H1 (cell line): ENCODE measurements around the gene TNS3. TPM values are rescaled to one million over a fixed set of nuclear protein-coding genes. Genes with fewer than 3 reads are reported as not detected.

ENCODE experiments used
- CTCF ChIA-PET: fragments of 300-600 bp; sonication (Branson Sonifier 250); formaldehyde crosslinking; loops from one replicate; lab custom pipeline; 2021; ENCODE audit not compliant: partially characterized antibody; lab: Charles Lee
- POLR2A ChIA-PET: fragments of 300-600 bp; sonication (Branson Sonifier 250); formaldehyde crosslinking; loops from one replicate; lab custom pipeline; 2021; ENCODE audit warnings: inconsistent platforms; ENCODE audit not compliant: partially characterized antibody; lab: Charles Lee
- DNase-seq, 2 experiments: peaks; one replicate each; pipeline versions ENCODE4 v3.0.0 to v3.0.0-alpha.2; 2010 to 2022; ENCODE audit warnings: low spot score in 2 of 2, low read depth in 1 of 2, mixed read lengths in 1 of 2
- FAIRE-seq: peaks from 2 replicates; lab custom pipeline; 2011; peaks lifted over from hg19 to GRCh38; lab: Jason Lieb, UNC
- H2AFZ ChIP-seq: 2 replicates; pipeline ENCODE4 v1.8.1; 2012; ENCODE audit warnings: low read length, inconsistent platforms
- H2AK5ac ChIP-seq: 2 replicates; pipeline ENCODE4 v1.6.1; 2013; ENCODE audit warnings: low read depth, low read length
- H2BK120ac ChIP-seq: replicated peaks from 2 replicates; pipeline ENCODE3; 2013; ENCODE audit warnings: low read depth, low read length, inconsistent platforms
- H2BK12ac ChIP-seq: 2 replicates; pipeline ENCODE4 v1.6.1; 2013; ENCODE audit warnings: low read depth, low read length
- H2BK15ac ChIP-seq: 2 replicates; pipeline ENCODE4 v1.6.1; 2013; ENCODE audit warnings: low read length
- H2BK20ac ChIP-seq: 2 replicates; pipeline ENCODE4 v1.6.1; 2013; ENCODE audit warnings: low read length
- H2BK5ac ChIP-seq: 2 replicates; pipeline ENCODE4 v1.6.1; 2013; ENCODE audit warnings: low read depth, low read length
- H3K14ac ChIP-seq: 2 replicates; pipeline ENCODE4 v1.6.1; 2013; ENCODE audit warnings: inconsistent platforms; ENCODE audit not compliant: insufficient read length
- H3K18ac ChIP-seq: 2 replicates; pipeline ENCODE4 v1.6.1; 2013; ENCODE audit warnings: low read length; ENCODE audit errors: extremely low read depth
- H3K23ac ChIP-seq: 2 replicates; pipeline ENCODE4 v1.6.1; 2013; ENCODE audit warnings: inconsistent platforms; ENCODE audit not compliant: insufficient read length
- H3K23me2 ChIP-seq: 2 replicates; pipeline ENCODE4 v1.6.1; 2013; ENCODE audit warnings: low read depth, low read length
- H3K27ac ChIP-seq: 2 replicates; pipeline ENCODE4 v1.6.1; 2011; ENCODE audit warnings: low read depth, low read length, inconsistent platforms
- H3K27me3 ChIP-seq, 4 experiments: replicated peaks in 1 of 4; 1 replicate in 1 of 4; 2 replicates in 3 of 4; pipeline versions ENCODE4 v1.6.1 to v1.8.1; 2011 to 2013; ENCODE audit warnings: low read length in 3 of 4, mild to moderate bottlenecking in 3 of 4, inconsistent platforms in 2 of 4, mixed read lengths in 2 of 4, moderate library complexity in 1 of 4; ENCODE audit not compliant: control insufficient read depth in 3 of 4, insufficient read depth in 3 of 4; ENCODE audit errors: extremely low read depth in 1 of 4
- H3K36me3 ChIP-seq, 4 experiments: 2 replicates each; pipeline versions ENCODE4 v1.6.1 to v1.8.1; 2011 to 2013; ENCODE audit warnings: mild to moderate bottlenecking in 4 of 4, low read length in 3 of 4, moderate library complexity in 2 of 4, control low read depth in 1 of 4, inconsistent platforms in 1 of 4; ENCODE audit not compliant: insufficient read depth in 4 of 4, control insufficient read depth in 2 of 4
- H3K4ac ChIP-seq: replicated peaks from 2 replicates; pipeline ENCODE3; 2013; ENCODE audit warnings: low read length, low read depth, mixed read lengths, inconsistent platforms; ENCODE audit not compliant: insufficient read length
- H3K4me1 ChIP-seq, 4 experiments: replicated peaks in 1 of 4; 1 replicate in 1 of 4; 2 replicates in 3 of 4; pipeline versions ENCODE4 v1.6.1 to v1.8.1; 2011 to 2013; ENCODE audit warnings: low read length in 3 of 4, inconsistent platforms in 2 of 4, mixed read lengths in 1 of 4; ENCODE audit not compliant: insufficient read depth in 4 of 4, control insufficient read depth in 3 of 4
- H3K4me2 ChIP-seq, 2 experiments: 2 replicates each; pipeline versions ENCODE4 v1.6.1 to v1.8.1; 2011 to 2013; ENCODE audit warnings: low read depth in 2 of 2, low read length in 2 of 2, control low read depth in 1 of 2, inconsistent platforms in 1 of 2, mild to moderate bottlenecking in 1 of 2; ENCODE audit not compliant: insufficient read depth in 1 of 2
- H3K4me3 ChIP-seq, 4 experiments: fragments of 200-600, 300-600 bp in 1 of 4; sonication (generic), shearing (Covaris generic), sonication (Bioruptor Twin) in 1 of 4; 2 replicates each; pipeline versions ENCODE4 v1.5.1 to v1.8.1; 2011 to 2016; ENCODE audit warnings: low read length in 4 of 4, low read depth in 3 of 4, control low read depth in 2 of 4, inconsistent platforms in 2 of 4, mild to moderate bottlenecking in 2 of 4, mixed read lengths in 1 of 4, moderate library complexity in 1 of 4; ENCODE audit not compliant: insufficient read depth in 2 of 4; ENCODE audit errors: extremely low read depth in 1 of 4
- H3K56ac ChIP-seq: replicated peaks from 2 replicates; pipeline ENCODE3; 2013; ENCODE audit warnings: low read depth, mild to moderate bottlenecking, mixed read lengths, low read length, inconsistent platforms; ENCODE audit not compliant: insufficient read length
- H3K79me1 ChIP-seq: 2 replicates; pipeline ENCODE4 v1.6.1; 2013; ENCODE audit warnings: low read depth, low read length, control low read depth
- H3K79me2 ChIP-seq, 2 experiments: 2 replicates each; pipeline versions ENCODE4 v1.6.1 to v1.8.1; 2012 to 2013; ENCODE audit warnings: low read length in 2 of 2, mild to moderate bottlenecking in 2 of 2, inconsistent platforms in 1 of 2; ENCODE audit not compliant: insufficient read depth in 2 of 2, control insufficient read depth in 1 of 2
- H3K9ac ChIP-seq, 4 experiments: replicated peaks in 1 of 4; 1 replicate in 1 of 4; 2 replicates in 3 of 4; pipeline versions ENCODE4 v1.6.1 to v1.8.1; 2011 to 2013; ENCODE audit warnings: low read depth in 3 of 4, low read length in 3 of 4, control low read depth in 2 of 4, mild to moderate bottlenecking in 2 of 4, moderate library complexity in 2 of 4, inconsistent platforms in 1 of 4; ENCODE audit errors: extremely low read depth in 1 of 4
- H3K9me3 ChIP-seq, 2 experiments: 2 replicates each; pipeline versions ENCODE4 v1.6.1 to v1.8.1; 2012 to 2013; ENCODE audit warnings: mild to moderate bottlenecking in 2 of 2, moderate library complexity in 2 of 2, control low read depth in 1 of 2, inconsistent platforms in 1 of 2, low read depth in 1 of 2, low read length in 1 of 2, mixed read lengths in 1 of 2; ENCODE audit not compliant: insufficient read depth in 2 of 2
- H4K20me1 ChIP-seq, 2 experiments: replicated peaks in 1 of 2; 2 replicates each; pipeline versions ENCODE3 to v1.8.1; 2011 to 2013; ENCODE audit warnings: inconsistent platforms in 2 of 2, low read length in 2 of 2, mild to moderate bottlenecking in 1 of 2; ENCODE audit not compliant: insufficient read depth in 2 of 2, control insufficient read depth in 1 of 2
- H4K5ac ChIP-seq: 2 replicates; pipeline ENCODE4 v1.6.1; 2013; ENCODE audit warnings: low read length, low read depth, mixed read lengths, inconsistent platforms; ENCODE audit not compliant: insufficient read length
- H4K8ac ChIP-seq: 2 replicates; pipeline ENCODE4 v1.8.0; 2013; ENCODE audit warnings: mild to moderate bottlenecking, moderate library complexity, low read length, inconsistent platforms; ENCODE audit not compliant: insufficient read depth; ENCODE audit errors: extremely low read depth
- H4K91ac ChIP-seq: replicated peaks from 2 replicates; pipeline ENCODE3; 2013; ENCODE audit warnings: low read length, mixed read lengths, inconsistent platforms; ENCODE audit not compliant: insufficient read length
- CBX8 ChIP-seq: fragments of 300-800, 300-1000 bp; sonication (generic); IDR thresholded peaks from 2 replicates; pipeline ENCODE4 v1.7.1; 2016; ENCODE audit warnings: low read depth, low read length, borderline replicate concordance
- CHD2 ChIP-seq: IDR thresholded peaks from 2 replicates; pipeline ENCODE4 v1.6.1; 2012; ENCODE audit warnings: low read length, improper control_type of control experiment
- EZH2 ChIP-seq: fragments of 200-600 bp; sonication (generic); IDR thresholded peaks from 2 replicates; pipeline ENCODE4 v1.7.1; 2012; ENCODE audit warnings: low read depth, mild to moderate bottlenecking, moderate library complexity, low read length, inconsistent platforms; ENCODE audit not compliant: severe bottlenecking
- GABPA ChIP-seq: IDR thresholded peaks from 2 replicates; pipeline ENCODE4 v1.6.1; 2011; ENCODE audit warnings: mild to moderate bottlenecking, low read length, moderate library complexity, borderline replicate concordance; ENCODE audit not compliant: insufficient read depth
- JUND ChIP-seq: IDR thresholded peaks from 2 replicates; pipeline ENCODE4 v1.6.1; 2011; ENCODE audit warnings: mild to moderate bottlenecking, improper control_type of control experiment, low read length
- NANOG ChIP-seq: IDR thresholded peaks from 2 replicates; pipeline ENCODE4 v1.6.1; 2011; ENCODE audit warnings: low read length, low read depth, mild to moderate bottlenecking, inconsistent platforms; ENCODE audit not compliant: insufficient read depth, poor library complexity, severe bottlenecking
- POLR2A ChIP-seq, 2 experiments: IDR thresholded peaks; 1 replicate in 1 of 2; 2 replicates in 1 of 2; pipeline ENCODE4 v1.6.1; 2011; ENCODE audit warnings: low read depth in 2 of 2, low read length in 2 of 2, mild to moderate bottlenecking in 2 of 2; ENCODE audit errors: control extremely low read depth in 1 of 2
- RFX5 ChIP-seq: IDR thresholded peaks from 2 replicates; pipeline ENCODE4 v1.6.1; 2011; ENCODE audit warnings: low read depth, low read length, improper control_type of control experiment, borderline replicate concordance
- TAF7 ChIP-seq: optimal IDR thresholded peaks from 2 replicates; pipeline ENCODE3; 2011; ENCODE audit warnings: low read depth, mild to moderate bottlenecking, inconsistent platforms, low read length, moderate library complexity, borderline replicate concordance
- WGBS, 2 experiments: shearing (Covaris generic) in 1 of 2; methylation state at CpG; one replicate each; pipeline versions ENCODE4 v1.1.6 to v1.1.7; 2013 to 2015; ENCODE audit warnings: low lambda C conversion rate in 2 of 2, mixed read lengths in 2 of 2, inconsistent platforms in 1 of 2, low coverage in 1 of 2, missing lambda C conversion rate in 1 of 2; ENCODE audit not compliant: insufficient replicate concordance in 2 of 2, insufficient coverage in 1 of 2, insufficient read length in 1 of 2; ENCODE audit errors: extremely low coverage in 1 of 2, missing lambda C conversion rate in 1 of 2; 5-methylcytosine and 5-hydroxymethylcytosine counted together
- polyA plus RNA-seq, 7 experiments: library from polyadenylated mRNA; depleted of rRNA in 3 of 7; stranded (reverse) in 5 of 7; unstranded in 2 of 7; fragments of >200 nt in 5 of 7; fragments of 200-250 nt in 2 of 7; gene quantifications; 1 replicate in 5 of 7; 2 replicates in 1 of 7; 4 replicates in 1 of 7; pipeline versions ENCODE4 v1.2.1 to v1.2.3, GENCODE V29; 2011 to 2013; ENCODE audit warnings: missing spikeins in 2 of 7, mixed read lengths in 2 of 7
- total RNA-seq: library from RNA; stranded (reverse); fragmentation: NEBNext Ultra II Directional; extraction: Animal tissue kit (Norgen Biotek cat#: 25700); gene quantifications from 2 replicates; pipeline ENCODE4 v1.2.1, GENCODE V29; 2021
- TF ChIP-seq, protein P1 (sequence below), 3 experiments: IDR thresholded peaks; 1 replicate in 2 of 3; 2 replicates in 1 of 3; pipeline versions ENCODE4 v1.5.1 to v1.6.1; 2011; ENCODE audit warnings: low read length in 3 of 3, mild to moderate bottlenecking in 3 of 3, inconsistent platforms in 2 of 3, low read depth in 1 of 3, moderate library complexity in 1 of 3; ENCODE audit not compliant: insufficient read depth in 1 of 3; ENCODE audit errors: control extremely low read depth in 1 of 3
- TF ChIP-seq, protein P2 (sequence below): IDR thresholded peaks from 2 replicates; pipeline ENCODE4 v1.6.1; 2012; ENCODE audit warnings: inconsistent platforms

TNS3 gene
- total and polyA plus RNA-seq, 2 of the 8 experiments (the other 6 are each of a cell fraction or from before 2014, with no cell fraction given), result 11.9 to 24.2 TPM

DNA sequence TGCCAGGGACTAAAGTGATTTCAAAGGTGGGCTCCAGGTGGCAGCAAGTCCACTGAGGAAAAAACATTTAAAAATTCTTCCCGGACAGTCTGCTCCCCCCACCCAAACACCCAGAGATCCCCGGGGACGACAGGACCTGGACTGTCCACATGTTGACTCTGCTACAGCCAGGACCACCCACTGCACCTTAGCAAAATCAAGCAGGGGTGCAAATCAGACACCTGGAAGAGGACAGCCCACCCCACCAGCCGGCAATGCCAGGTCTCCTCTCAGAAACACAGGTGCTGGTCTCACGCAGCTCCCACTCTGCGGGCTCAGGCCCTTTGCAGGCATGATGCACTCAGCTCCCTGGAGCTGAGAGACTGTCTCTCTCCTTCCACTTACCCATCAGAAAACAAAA, 251.9 kb downstream of the TNS3 start:
- H2BK5ac ChIP-seq, result no peak overlapping the region; the same call in 1 of the 2 replicates
- H3K9me3 ChIP-seq, result no peaks in the 10 kb centered on the region
- POLR2A ChIA-PET, result no interaction called here
- H3K23ac ChIP-seq, result no peak overlapping the region
- no peak overlapping the region for H3K14ac ChIP-seq
- no peaks in the 10 kb centered on the region for H3K36me3 ChIP-seq
- no peaks in the 10 kb centered on the region for H3K79me1 ChIP-seq
- no peak overlapping the region for H3K9ac ChIP-seq
- WGBS, 2 experiments, result 66% methylated on average over 6 of the region's 6 CpGs; no CpG with 5 or more reads in 1 of the 2 experiments
- H3K27me3 ChIP-seq, result no peaks in the 10 kb centered on the region
- H2AFZ ChIP-seq, result no peak overlapping the region
- no peak overlapping the region for H4K91ac ChIP-seq
- H4K20me1 ChIP-seq, result no peaks in the 10 kb centered on the region
- H3K27ac ChIP-seq, result no peak overlapping the region
- H3K56ac ChIP-seq, result no peak overlapping the region
- 0 out of 2 replicates have a peak overlapping the region, but pooled peaks have one; percentile 62 for H2BK12ac ChIP-seq
- no peaks in the 10 kb centered on the region for H3K79me2 ChIP-seq
- no peak overlapping the region for H2BK120ac ChIP-seq
- no peak overlapping the region for H3K4me3 ChIP-seq
- no peaks in the 10 kb centered on the region for H3K23me2 ChIP-seq
- 0 out of 2 replicates have a peak overlapping the region, but pooled peaks have one; percentile 47 for H2AK5ac ChIP-seq
- FAIRE-seq (no peak), DNase-seq (peak in 1 of 2 experiments; percentile 32)
- peaks cover 23 to 46% (median 31%) of the 10 kb centered on the region in 4 experiments for H3K4me1 ChIP-seq
- no peak overlapping the region for H3K4me2 ChIP-seq
- no peak overlapping the region for H3K18ac ChIP-seq
- H4K8ac ChIP-seq, result no peak overlapping the region
- H2BK20ac ChIP-seq, result no peak overlapping the region
- no peak overlapping the region for H2BK15ac ChIP-seq
- no peak overlapping the region for H4K5ac ChIP-seq
- no peak overlapping the region for H3K4ac ChIP-seq
- CTCF ChIA-PET, result interaction anchor here (1.1 to 2.5 kb wide), 2 partner anchors 29 to 63 kb away, joined by 4 to 8 read pairs; no protein-coding TSS in a partner anchor
- TF ChIP-seq EZH2 (no peak), CHD2 (no peak), JUND (no peak), CBX8 (no peak), TAF7 (no peak), RFX5 (no peak), POLR2A (IDR thresholded peaks at IDR 0.05; ENCODE audit: control extremely low read depth in 1 of 2, low read depth in 2 of 2, low read length in 2 of 2) (no peak), GABPA (no peak), NANOG (no peak)
- TF ChIP-seq, protein P1, sequence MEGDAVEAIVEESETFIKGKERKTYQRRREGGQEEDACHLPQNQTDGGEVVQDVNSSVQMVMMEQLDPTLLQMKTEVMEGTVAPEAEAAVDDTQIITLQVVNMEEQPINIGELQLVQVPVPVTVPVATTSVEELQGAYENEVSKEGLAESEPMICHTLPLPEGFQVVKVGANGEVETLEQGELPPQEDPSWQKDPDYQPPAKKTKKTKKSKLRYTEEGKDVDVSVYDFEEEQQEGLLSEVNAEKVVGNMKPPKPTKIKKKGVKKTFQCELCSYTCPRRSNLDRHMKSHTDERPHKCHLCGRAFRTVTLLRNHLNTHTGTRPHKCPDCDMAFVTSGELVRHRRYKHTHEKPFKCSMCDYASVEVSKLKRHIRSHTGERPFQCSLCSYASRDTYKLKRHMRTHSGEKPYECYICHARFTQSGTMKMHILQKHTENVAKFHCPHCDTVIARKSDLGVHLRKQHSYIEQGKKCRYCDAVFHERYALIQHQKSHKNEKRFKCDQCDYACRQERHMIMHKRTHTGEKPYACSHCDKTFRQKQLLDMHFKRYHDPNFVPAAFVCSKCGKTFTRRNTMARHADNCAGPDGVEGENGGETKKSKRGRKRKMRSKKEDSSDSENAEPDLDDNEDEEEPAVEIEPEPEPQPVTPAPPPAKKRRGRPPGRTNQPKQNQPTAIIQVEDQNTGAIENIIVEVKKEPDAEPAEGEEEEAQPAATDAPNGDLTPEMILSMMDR (IDR thresholded peaks at IDR 0.05; ENCODE audit: control extremely low read depth in 1 of 3, insufficient read depth in 1 of 3, low read depth in 1 of 3, low read length in 3 of 3), result no peak
- TF ChIP-seq, protein P2, sequence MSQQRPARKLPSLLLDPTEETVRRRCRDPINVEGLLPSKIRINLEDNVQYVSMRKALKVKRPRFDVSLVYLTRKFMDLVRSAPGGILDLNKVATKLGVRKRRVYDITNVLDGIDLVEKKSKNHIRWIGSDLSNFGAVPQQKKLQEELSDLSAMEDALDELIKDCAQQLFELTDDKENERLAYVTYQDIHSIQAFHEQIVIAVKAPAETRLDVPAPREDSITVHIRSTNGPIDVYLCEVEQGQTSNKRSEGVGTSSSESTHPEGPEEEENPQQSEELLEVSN, result no peak
